Measurements from ENCODE around the gene NPTN.

NPTN gene

DNA sequence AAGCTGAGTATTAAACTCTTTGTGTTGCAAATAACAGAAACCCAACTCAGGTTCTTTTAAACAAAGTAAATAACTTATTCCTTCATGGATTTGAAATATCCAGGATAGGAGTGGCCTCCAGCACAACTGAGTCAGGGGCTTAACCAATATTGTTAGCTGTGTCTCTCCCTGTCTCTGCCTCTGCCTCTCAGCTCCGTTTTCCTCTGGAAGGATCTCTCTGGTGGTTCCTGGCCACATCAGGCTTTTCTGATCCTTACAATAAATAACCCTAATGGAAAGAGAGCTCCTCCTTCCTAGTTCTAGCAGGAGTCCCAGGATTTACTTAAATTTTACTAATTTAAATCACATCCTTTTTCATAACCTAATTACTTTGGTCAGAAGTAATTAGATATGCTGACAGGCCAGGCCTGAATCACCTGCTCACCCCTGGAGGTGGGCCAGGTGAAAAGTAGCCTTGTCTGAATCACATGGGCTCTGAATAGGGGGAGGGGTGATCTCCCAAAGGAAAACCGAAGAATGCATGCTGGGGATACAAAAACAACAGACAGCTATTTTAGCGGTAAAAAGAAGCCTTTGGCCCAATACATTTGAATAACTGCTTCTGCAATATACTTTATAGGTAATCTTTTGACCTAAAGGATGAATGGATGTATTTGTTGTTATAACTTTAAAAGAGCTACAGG is 114.9 kb downstream of the NPTN start:
- DNase-seq (ENCODE audit: low spot score), result peak; percentile 29

DNA sequence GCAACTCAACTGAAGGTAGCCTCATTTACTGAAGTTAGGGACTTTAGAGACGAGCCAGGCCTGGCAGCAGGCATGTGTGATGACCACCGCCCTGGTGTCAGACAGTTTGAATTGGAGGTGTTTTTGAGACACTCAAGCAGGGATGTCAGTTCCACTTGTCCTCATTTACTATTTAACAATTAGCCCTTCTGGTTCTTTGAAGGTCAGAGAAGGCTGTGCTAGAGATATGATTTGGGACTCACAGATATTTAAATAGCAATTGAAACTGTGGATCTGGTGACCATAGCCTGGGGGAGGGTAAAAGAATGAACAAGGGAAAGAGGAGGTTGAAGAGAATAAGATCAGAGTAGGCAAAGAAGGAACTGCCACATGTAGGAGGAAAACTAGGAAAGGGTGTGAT is 115.6 kb downstream of the NPTN start:
- DNase-seq (ENCODE audit: low spot score), result no peak

DNA sequence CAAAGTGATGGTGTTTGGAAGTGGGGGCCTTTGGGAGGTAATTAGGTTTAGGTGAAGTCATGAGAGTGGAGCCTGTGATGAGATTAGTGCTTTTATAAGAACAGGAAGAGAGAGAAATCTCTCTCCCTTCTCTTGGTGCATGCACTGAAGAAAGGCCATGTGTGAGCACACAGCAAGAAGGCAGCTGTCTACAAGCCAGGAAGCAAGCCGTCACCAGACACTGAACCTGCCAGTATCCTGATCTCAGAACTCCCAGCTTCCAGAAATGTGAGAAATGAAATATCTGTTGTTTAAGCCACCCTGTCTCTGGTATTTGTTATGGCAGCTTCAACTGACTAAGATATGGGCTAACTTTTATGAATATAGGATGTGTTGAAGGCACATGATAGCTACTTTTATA is 117.7 kb downstream of the NPTN start:
- DNase-seq (ENCODE audit: low spot score), result no peak

Measured in kidney tubule cell (primary cell).